Keratinocyte (primary cell): Measurements from ENCODE around the gene VASH2.

Experiments
- EZH2 ChIP-seq: IDR thresholded peaks from one replicate; pipeline ENCODE4 v1.6.1; 2012; ENCODE audit warnings: inconsistent platforms, mild to moderate bottlenecking, low read length, moderate library complexity
- TF ChIP-seq, protein P1 (sequence below), 3 experiments: IDR thresholded peaks in 1 of 3; conservative IDR thresholded peaks in 1 of 3; optimal IDR thresholded peaks in 1 of 3; 2 replicates in 2 of 3; 3 replicates in 1 of 3; pipeline versions ENCODE3 to v1.5.1; 2011; ENCODE audit warnings: low read length in 3 of 3, mild to moderate bottlenecking in 3 of 3, moderate library complexity in 2 of 3, control low read depth in 1 of 3, inconsistent platforms in 1 of 3; ENCODE audit not compliant: insufficient read depth in 2 of 3; ENCODE audit errors: extremely low read depth in 1 of 3

DNA sequence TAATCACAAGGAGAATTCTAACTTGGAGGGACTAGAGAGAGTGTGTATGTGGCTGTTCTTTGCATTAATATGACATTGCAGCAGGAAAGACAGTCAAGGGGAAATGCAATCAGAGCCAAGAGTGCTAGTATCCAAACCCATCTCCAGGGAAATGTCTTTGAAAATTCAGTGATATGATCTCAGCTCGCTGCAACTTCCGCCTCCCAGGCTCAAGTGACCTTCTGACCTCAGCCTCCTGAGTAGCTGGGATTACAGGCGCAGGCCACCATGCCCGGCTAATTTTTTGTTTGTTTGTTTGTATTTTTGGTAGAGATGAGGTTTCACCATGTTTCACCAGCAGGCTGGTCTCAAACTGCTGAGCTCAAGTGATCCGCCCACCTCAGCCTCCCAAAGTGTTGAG lies 16.3 kb downstream of the VASH2 start:
- TF ChIP-seq, protein P1, sequence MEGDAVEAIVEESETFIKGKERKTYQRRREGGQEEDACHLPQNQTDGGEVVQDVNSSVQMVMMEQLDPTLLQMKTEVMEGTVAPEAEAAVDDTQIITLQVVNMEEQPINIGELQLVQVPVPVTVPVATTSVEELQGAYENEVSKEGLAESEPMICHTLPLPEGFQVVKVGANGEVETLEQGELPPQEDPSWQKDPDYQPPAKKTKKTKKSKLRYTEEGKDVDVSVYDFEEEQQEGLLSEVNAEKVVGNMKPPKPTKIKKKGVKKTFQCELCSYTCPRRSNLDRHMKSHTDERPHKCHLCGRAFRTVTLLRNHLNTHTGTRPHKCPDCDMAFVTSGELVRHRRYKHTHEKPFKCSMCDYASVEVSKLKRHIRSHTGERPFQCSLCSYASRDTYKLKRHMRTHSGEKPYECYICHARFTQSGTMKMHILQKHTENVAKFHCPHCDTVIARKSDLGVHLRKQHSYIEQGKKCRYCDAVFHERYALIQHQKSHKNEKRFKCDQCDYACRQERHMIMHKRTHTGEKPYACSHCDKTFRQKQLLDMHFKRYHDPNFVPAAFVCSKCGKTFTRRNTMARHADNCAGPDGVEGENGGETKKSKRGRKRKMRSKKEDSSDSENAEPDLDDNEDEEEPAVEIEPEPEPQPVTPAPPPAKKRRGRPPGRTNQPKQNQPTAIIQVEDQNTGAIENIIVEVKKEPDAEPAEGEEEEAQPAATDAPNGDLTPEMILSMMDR (optimal IDR thresholded peaks at IDR 0.05 in 1 of 3, IDR thresholded peaks at IDR 0.05 in 1 of 3, conservative IDR thresholded peaks at IDR 0.05 in 1 of 3; ENCODE audit: extremely low read depth in 1 of 3, insufficient read depth in 2 of 3, low read length in 3 of 3): no peak
- no peak for TF ChIP-seq EZH2
